NB4 (cell line): ENCODE data around the gene MSI1.

Experiments used
- DNase-seq: peaks from one replicate; pipeline ENCODE4 v3.0.0; 2010; ENCODE audit warnings: low read depth
- H3K4me3 ChIP-seq: one replicate; pipeline ENCODE4 v1.5.1; 2011; ENCODE audit warnings: mild to moderate bottlenecking, low read depth, low read length, moderate library complexity
- MYC ChIP-seq: IDR thresholded peaks from 2 replicates; pipeline ENCODE4 v1.6.1; 2011; ENCODE audit warnings: low read depth, low read length
- POLR2A ChIP-seq: IDR thresholded peaks from 2 replicates; pipeline ENCODE4 v1.6.1; 2011; ENCODE audit warnings: mild to moderate bottlenecking; ENCODE audit not compliant: insufficient read length; ENCODE audit errors: extremely low read depth
- TF ChIP-seq, protein P1 (sequence below): IDR thresholded peaks from one replicate; pipeline ENCODE4 v1.5.1; 2012; ENCODE audit warnings: low read depth, low read length
- TF ChIP-seq, protein P2 (sequence below): IDR thresholded peaks from 2 replicates; pipeline ENCODE4 v1.6.1; 2011; ENCODE audit warnings: low read depth, low read length

MSI1 gene

DNA sequence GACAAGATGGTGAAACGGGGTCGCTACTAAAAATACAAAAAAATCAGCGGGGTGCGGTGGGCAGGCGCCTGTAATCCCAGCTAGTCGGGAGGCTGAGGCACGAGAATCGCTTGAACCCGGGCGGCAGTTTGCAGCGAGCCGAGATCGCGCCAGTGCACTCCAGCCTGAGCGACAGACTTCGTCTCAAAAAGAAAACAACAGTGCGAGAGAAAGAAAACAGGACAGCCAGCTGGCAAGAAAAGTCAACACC lies 76.6 kb downstream of the MSI1 start:
- TF ChIP-seq, protein P1, sequence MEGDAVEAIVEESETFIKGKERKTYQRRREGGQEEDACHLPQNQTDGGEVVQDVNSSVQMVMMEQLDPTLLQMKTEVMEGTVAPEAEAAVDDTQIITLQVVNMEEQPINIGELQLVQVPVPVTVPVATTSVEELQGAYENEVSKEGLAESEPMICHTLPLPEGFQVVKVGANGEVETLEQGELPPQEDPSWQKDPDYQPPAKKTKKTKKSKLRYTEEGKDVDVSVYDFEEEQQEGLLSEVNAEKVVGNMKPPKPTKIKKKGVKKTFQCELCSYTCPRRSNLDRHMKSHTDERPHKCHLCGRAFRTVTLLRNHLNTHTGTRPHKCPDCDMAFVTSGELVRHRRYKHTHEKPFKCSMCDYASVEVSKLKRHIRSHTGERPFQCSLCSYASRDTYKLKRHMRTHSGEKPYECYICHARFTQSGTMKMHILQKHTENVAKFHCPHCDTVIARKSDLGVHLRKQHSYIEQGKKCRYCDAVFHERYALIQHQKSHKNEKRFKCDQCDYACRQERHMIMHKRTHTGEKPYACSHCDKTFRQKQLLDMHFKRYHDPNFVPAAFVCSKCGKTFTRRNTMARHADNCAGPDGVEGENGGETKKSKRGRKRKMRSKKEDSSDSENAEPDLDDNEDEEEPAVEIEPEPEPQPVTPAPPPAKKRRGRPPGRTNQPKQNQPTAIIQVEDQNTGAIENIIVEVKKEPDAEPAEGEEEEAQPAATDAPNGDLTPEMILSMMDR: no peak
- TF ChIP-seq, protein P2, sequence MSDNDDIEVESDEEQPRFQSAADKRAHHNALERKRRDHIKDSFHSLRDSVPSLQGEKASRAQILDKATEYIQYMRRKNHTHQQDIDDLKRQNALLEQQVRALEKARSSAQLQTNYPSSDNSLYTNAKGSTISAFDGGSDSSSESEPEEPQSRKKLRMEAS: no peak
- TF ChIP-seq POLR2A (no peak), MYC (no peak)
- DNase-seq: no peak
- H3K4me3 ChIP-seq: peak overlapping the region; percentile 67
